ENCODE results near the gene FRMD3. TPM values are rescaled to one million over a fixed set of nuclear protein-coding genes. Genes with fewer than 3 reads are reported as not detected.

Gene FRMD3
- total RNA-seq, 1 experiment from 2014 or later: 0.55 TPM

DNA sequence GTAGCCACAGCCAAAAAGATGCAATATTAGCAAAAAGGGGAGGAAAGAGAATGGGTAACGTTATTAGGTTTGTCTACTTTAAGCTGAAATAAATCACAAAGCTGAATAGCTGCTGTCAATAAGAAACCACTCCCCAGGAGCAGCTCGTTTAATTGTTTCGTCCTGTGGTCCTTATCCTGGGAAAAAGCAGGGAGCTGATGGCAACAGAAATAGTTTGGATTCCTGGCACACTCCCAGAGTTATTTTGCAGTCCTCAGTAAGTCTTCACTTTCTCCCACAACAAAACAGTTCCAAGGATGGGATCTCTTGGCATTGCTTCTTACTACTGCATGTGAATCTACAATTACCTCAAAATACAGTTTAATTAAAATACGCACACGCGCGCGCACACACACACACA is 28.8 kb downstream of the FRMD3 start:
- no peak overlapping the region for H3K18ac ChIP-seq (ENCODE audit: insufficient read length, low read depth, low read length)
- H2BK15ac ChIP-seq (ENCODE audit: low read depth, low read length): no peak overlapping the region
- no peak overlapping the region for H4K8ac ChIP-seq (replicated peaks; ENCODE audit: insufficient read length, low read depth, low read length)
- no peaks in the 10 kb centered on the region for H3K23me2 ChIP-seq (ENCODE audit: insufficient read length, low read depth, low read length, poor library complexity, severe bottlenecking)
- no peaks in the 10 kb centered on the region for H3K79me1 ChIP-seq (ENCODE audit: insufficient read depth, low read depth, low read length, poor library complexity, severe bottlenecking)
- H3K23ac ChIP-seq (ENCODE audit: insufficient read length, low read depth, low read length): no peak overlapping the region
- H3K9me3 Mint-ChIP-seq: no peaks in the 10 kb centered on the region; a peak in 1 of 5 replicates
- H4K91ac ChIP-seq (ENCODE audit: insufficient read length, low read depth, low read length): no peak overlapping the region
- H3K4ac ChIP-seq (ENCODE audit: low read depth, low read length): no peak overlapping the region
- WGBS (ENCODE audit: extremely low coverage, insufficient read length, low lambda C conversion rate): no CpG with 5 or more reads among the region's 8 CpGs
- H2AK5ac ChIP-seq (ENCODE audit: insufficient read length, low read length): no peak overlapping the region
- H3K9me3 ChIP-seq (ENCODE audit: control insufficient read depth, low read depth, low read length): no peaks in the 10 kb centered on the region
- no peaks in the 10 kb centered on the region for H3K36me3 Mint-ChIP-seq (ENCODE audit: insufficient read depth in 1 of 3, low read depth in 3 of 3)
- TF ChIP-seq, protein P1, sequence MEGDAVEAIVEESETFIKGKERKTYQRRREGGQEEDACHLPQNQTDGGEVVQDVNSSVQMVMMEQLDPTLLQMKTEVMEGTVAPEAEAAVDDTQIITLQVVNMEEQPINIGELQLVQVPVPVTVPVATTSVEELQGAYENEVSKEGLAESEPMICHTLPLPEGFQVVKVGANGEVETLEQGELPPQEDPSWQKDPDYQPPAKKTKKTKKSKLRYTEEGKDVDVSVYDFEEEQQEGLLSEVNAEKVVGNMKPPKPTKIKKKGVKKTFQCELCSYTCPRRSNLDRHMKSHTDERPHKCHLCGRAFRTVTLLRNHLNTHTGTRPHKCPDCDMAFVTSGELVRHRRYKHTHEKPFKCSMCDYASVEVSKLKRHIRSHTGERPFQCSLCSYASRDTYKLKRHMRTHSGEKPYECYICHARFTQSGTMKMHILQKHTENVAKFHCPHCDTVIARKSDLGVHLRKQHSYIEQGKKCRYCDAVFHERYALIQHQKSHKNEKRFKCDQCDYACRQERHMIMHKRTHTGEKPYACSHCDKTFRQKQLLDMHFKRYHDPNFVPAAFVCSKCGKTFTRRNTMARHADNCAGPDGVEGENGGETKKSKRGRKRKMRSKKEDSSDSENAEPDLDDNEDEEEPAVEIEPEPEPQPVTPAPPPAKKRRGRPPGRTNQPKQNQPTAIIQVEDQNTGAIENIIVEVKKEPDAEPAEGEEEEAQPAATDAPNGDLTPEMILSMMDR (conservative IDR thresholded peaks at IDR 0.05): no peak
- no peak overlapping the region for H2AFZ ChIP-seq (ENCODE audit: low read length)
- no peak overlapping the region for H2BK20ac ChIP-seq (ENCODE audit: low read depth, low read length, poor library complexity, severe bottlenecking)
- no peak overlapping the region for H3K9ac ChIP-seq (ENCODE audit: extremely low read depth, insufficient read length, low read length)
- H3K79me2 ChIP-seq (ENCODE audit: insufficient read depth, low read length): no peaks in the 10 kb centered on the region
- no peak overlapping the region for H4K5ac ChIP-seq (ENCODE audit: insufficient read length, low read depth, low read length)
- H3K56ac ChIP-seq (ENCODE audit: insufficient read length, low read depth, low read length): no peak overlapping the region
- no peak for DNase-seq
- peak overlapping the region in 2 of 3 experiments; percentile 22 to 65; a peak in 4 of 7 replicates for H3K27ac Mint-ChIP-seq
- H3K14ac ChIP-seq (ENCODE audit: insufficient read depth, low read length): no peak overlapping the region
- H3K27me3 Mint-ChIP-seq (ENCODE audit: low read depth): peaks cover 2% of the 10 kb centered on the region; the same call in 1 of the 2 replicates
- H2BK12ac ChIP-seq (ENCODE audit: insufficient read length, low read depth, low read length): no peak overlapping the region
- H3K4me2 ChIP-seq (ENCODE audit: insufficient read depth, insufficient read length, low read length): no peak overlapping the region
- H3K4me1 Mint-ChIP-seq: peaks cover 9 to 11% of the 10 kb centered on the region in 2 experiments
- H3T11ph ChIP-seq (ENCODE audit: low read length): no peak overlapping the region
- no peaks in the 10 kb centered on the region for H4K20me1 ChIP-seq (ENCODE audit: control insufficient read depth, insufficient read depth, insufficient read length)
- H3K27me3 ChIP-seq (ENCODE audit: insufficient read depth, low read length): no peaks in the 10 kb centered on the region
- H2BK5ac ChIP-seq (ENCODE audit: insufficient read length, low read length): no peak overlapping the region
- H3K4me3 Mint-ChIP-seq: no peak overlapping the region
- H3K27ac ChIP-seq (ENCODE audit: insufficient read length, low read depth, low read length): no peak overlapping the region
- no peaks in the 10 kb centered on the region for H3K4me1 ChIP-seq (ENCODE audit: insufficient read depth, low read length)
- H2BK120ac ChIP-seq (ENCODE audit: low read depth, low read length, poor library complexity, severe bottlenecking): no peak overlapping the region

Data from H9 (cell line).